ENCODE data around the gene NMBR. TPM values are rescaled to one million over a fixed set of nuclear protein-coding genes. Genes with fewer than 3 reads are reported as not detected.

The NMBR gene
- total and polyA plus RNA-seq, 2 of the 8 experiments (the other 6 are each of a cell fraction or from before 2014, with no cell fraction given) = 0.08 TPM; not detected in 1

- H3K79me2 ChIP-seq (ENCODE audit: control insufficient read depth in 1 of 2, insufficient read depth in 2 of 2, low read length in 2 of 2) = peaks cover 0 to 31% of the 10 kb centered on the region in 2 experiments; a peak in 2 of 4 replicates
- no peak overlapping the region for H4K8ac ChIP-seq (ENCODE audit: extremely low read depth, insufficient read depth, low read length)
- DNase-seq (ENCODE audit: low read depth in 1 of 2, low spot score in 2 of 2) (no peak), FAIRE-seq (no peak)
- no peaks in the 10 kb centered on the region for H3K4me1 ChIP-seq (replicated peaks in 1 of 4; ENCODE audit: control insufficient read depth in 3 of 4, insufficient read depth in 4 of 4, low read length in 3 of 4)
- no peak overlapping the region for H2BK12ac ChIP-seq (ENCODE audit: low read depth, low read length)
- H3K4ac ChIP-seq (replicated peaks; ENCODE audit: insufficient read length, low read depth, low read length) = no peak overlapping the region
- no peaks in the 10 kb centered on the region for H3K27me3 ChIP-seq (replicated peaks in 1 of 4; ENCODE audit: control insufficient read depth in 3 of 4, extremely low read depth in 1 of 4, insufficient read depth in 3 of 4, low read length in 3 of 4)
- TF ChIP-seq CTBP2 (IDR thresholded peaks at IDR 0.05; ENCODE audit: borderline replicate concordance, insufficient read depth, insufficient read length, low read length) = no peak
- no peak overlapping the region for H2BK120ac ChIP-seq (replicated peaks; ENCODE audit: low read depth, low read length)
- no peak overlapping the region for H3K56ac ChIP-seq (replicated peaks; ENCODE audit: insufficient read length, low read depth, low read length)
- H3K79me1 ChIP-seq (ENCODE audit: low read depth, low read length) = no peaks in the 10 kb centered on the region
- 92% methylated on average over 2 of the region's 2 CpGs; no CpG with 5 or more reads in 1 of the 2 experiments for WGBS, 2 experiments (ENCODE audit: extremely low coverage in 1 of 2, insufficient coverage in 1 of 2, insufficient read length in 1 of 2, insufficient replicate concordance in 2 of 2, low coverage in 1 of 2, low lambda C conversion rate in 2 of 2, missing lambda C conversion rate in 1 of 2)
- H3K4me3 ChIP-seq (ENCODE audit: extremely low read depth in 1 of 4, insufficient read depth in 2 of 4, low read depth in 3 of 4, low read length in 4 of 4) = no peak overlapping the region
- H2BK20ac ChIP-seq (ENCODE audit: low read length) = no peak overlapping the region
- no peak overlapping the region for H4K5ac ChIP-seq (ENCODE audit: insufficient read length, low read depth, low read length)
- H3K18ac ChIP-seq (ENCODE audit: extremely low read depth, low read length) = no peak overlapping the region
- H3K9ac ChIP-seq (replicated peaks in 1 of 4; ENCODE audit: extremely low read depth in 1 of 4, low read depth in 3 of 4, low read length in 3 of 4) = no peak overlapping the region
- no peak overlapping the region for H3K4me2 ChIP-seq (ENCODE audit: insufficient read depth in 1 of 2, low read depth in 2 of 2, low read length in 2 of 2)
- no peak overlapping the region for H2AFZ ChIP-seq (ENCODE audit: low read length)
- H3K27ac ChIP-seq (ENCODE audit: low read depth, low read length) = no peak overlapping the region
- no peak overlapping the region for H2AK5ac ChIP-seq (ENCODE audit: low read depth, low read length)
- no peak overlapping the region for H2BK15ac ChIP-seq (ENCODE audit: low read length)
- POLR2A ChIA-PET (ENCODE audit: partially characterized antibody) = no interaction called here
- H2BK5ac ChIP-seq (ENCODE audit: low read depth, low read length) = no peak overlapping the region
- H3K9me3 ChIP-seq (ENCODE audit: insufficient read depth in 2 of 2, low read depth in 1 of 2, low read length in 1 of 2) = no peaks in the 10 kb centered on the region
- no peak overlapping the region for H4K91ac ChIP-seq (replicated peaks; ENCODE audit: insufficient read length, low read length)
- no peaks in the 10 kb centered on the region for H3K23me2 ChIP-seq (ENCODE audit: low read depth, low read length)
- H4K20me1 ChIP-seq (replicated peaks in 1 of 2; ENCODE audit: control insufficient read depth in 1 of 2, insufficient read depth in 2 of 2, low read length in 2 of 2) = peaks cover 0 to 3% of the 10 kb centered on the region in 2 experiments
- H3K14ac ChIP-seq (ENCODE audit: insufficient read length) = no peak overlapping the region
- no peak overlapping the region for H3K23ac ChIP-seq (ENCODE audit: insufficient read length)
- CTCF ChIA-PET (ENCODE audit: partially characterized antibody) = interaction anchor here (1.6 to 8.2 kb wide), 2 partner anchors 12 to 40 kb away, joined by 3 to 47 read pairs; no protein-coding TSS in a partner anchor
- H3K36me3 ChIP-seq (ENCODE audit: control insufficient read depth in 2 of 4, insufficient read depth in 4 of 4, low read length in 3 of 4) = peaks cover 0 to 30% (median 11%) of the 10 kb centered on the region in 4 experiments; a peak in 6 of 8 replicates
Measured at GRCh38 chr6:142167486-142167885, 20.6 kb upstream of the NMBR start.

All from H1 (cell line).